ENCODE results near the gene RGR. TPM values are rescaled to one million over a fixed set of nuclear protein-coding genes. Genes with fewer than 3 reads are reported as not detected.

The RGR gene
- total RNA-seq, 1 experiment from 2014 or later: not detected

- Mint-ChIP-seq H3K36me3 (ENCODE audit: insufficient read depth, unreplicated experiment) (peaks cover 3% of the 10 kb centered on the region), H3K4me1 (ENCODE audit: low read depth, unreplicated experiment) (no peaks in the 10 kb centered on the region), H3K9me3 (ENCODE audit: low read depth, unreplicated experiment) (no peaks in the 10 kb centered on the region), H3K27ac (ENCODE audit: unreplicated experiment) (no peak overlapping the region), H3K27me3 (ENCODE audit: unreplicated experiment) (peaks cover 59% of the 10 kb centered on the region), H3K4me3 (ENCODE audit: low read depth, unreplicated experiment) (no peak overlapping the region)
- TF ChIP-seq CTCF (IDR thresholded peaks at IDR 0.05; ENCODE audit: unreplicated experiment): no peak
- no TSS peak for BruUV-seq (replicated peaks)
- no peak for DNase-seq
- intact Hi-C loops (cut with micrococcal nuclease; ENCODE audit: unreplicated experiment): no loop called here
- CTCF ChIA-PET: interaction anchor here (1.2 kb wide), 1 partner anchor 11 kb away, joined by 3 read pairs; no protein-coding TSS in a partner anchor
Measured at GRCh38 chr10:84202349-84202748, 42.5 kb upstream of the RGR start.

- no peak for TF ChIP-seq CTCF (IDR thresholded peaks at IDR 0.05; ENCODE audit: unreplicated experiment)
- no peak for DNase-seq
- Mint-ChIP-seq H3K27ac (ENCODE audit: unreplicated experiment) (no peak overlapping the region), H3K4me3 (ENCODE audit: low read depth, unreplicated experiment) (no peak overlapping the region), H3K4me1 (ENCODE audit: low read depth, unreplicated experiment) (no peaks in the 10 kb centered on the region), H3K9me3 (ENCODE audit: low read depth, unreplicated experiment) (no peaks in the 10 kb centered on the region), H3K27me3 (ENCODE audit: unreplicated experiment) (peaks cover 57% of the 10 kb centered on the region), H3K36me3 (ENCODE audit: insufficient read depth, unreplicated experiment) (peaks cover 3% of the 10 kb centered on the region)
- BruUV-seq (replicated peaks): no TSS peak
- intact Hi-C loops (cut with micrococcal nuclease; ENCODE audit: unreplicated experiment): no loop called here
- CTCF ChIA-PET: no interaction called here
Measured at GRCh38 chr10:84204122-84204521, 40.7 kb upstream of the RGR start.

- no peak overlapping the region for H3K4me3 Mint-ChIP-seq (ENCODE audit: low read depth, unreplicated experiment)
- H3K9me3 Mint-ChIP-seq (ENCODE audit: low read depth, unreplicated experiment): no peaks in the 10 kb centered on the region
- H3K27ac Mint-ChIP-seq (ENCODE audit: unreplicated experiment): no peak overlapping the region
- no peak for TF ChIP-seq CTCF (IDR thresholded peaks at IDR 0.05; ENCODE audit: unreplicated experiment)
- H3K4me1 Mint-ChIP-seq (ENCODE audit: low read depth, unreplicated experiment): no peaks in the 10 kb centered on the region
- DNase-seq: no peak
- intact Hi-C loops (cut with micrococcal nuclease; ENCODE audit: unreplicated experiment): no loop called here
- peaks cover 54% of the 10 kb centered on the region for H3K27me3 Mint-ChIP-seq (ENCODE audit: unreplicated experiment)
- no TSS peak for BruUV-seq (replicated peaks)
- CTCF ChIA-PET: no interaction called here
- peaks cover 3% of the 10 kb centered on the region for H3K36me3 Mint-ChIP-seq (ENCODE audit: insufficient read depth, unreplicated experiment)
Measured at GRCh38 chr10:84204610-84205009, 40.2 kb upstream of the RGR start.

- Mint-ChIP-seq H3K4me1 (ENCODE audit: low read depth, unreplicated experiment) (no peaks in the 10 kb centered on the region), H3K36me3 (ENCODE audit: insufficient read depth, unreplicated experiment) (peaks cover 3% of the 10 kb centered on the region), H3K4me3 (ENCODE audit: low read depth, unreplicated experiment) (no peak overlapping the region), H3K27me3 (ENCODE audit: unreplicated experiment) (peaks cover 48% of the 10 kb centered on the region), H3K27ac (ENCODE audit: unreplicated experiment) (no peak overlapping the region), H3K9me3 (ENCODE audit: low read depth, unreplicated experiment) (no peaks in the 10 kb centered on the region)
- BruUV-seq (replicated peaks): no TSS peak
- no peak for TF ChIP-seq CTCF (IDR thresholded peaks at IDR 0.05; ENCODE audit: unreplicated experiment)
- intact Hi-C loops (cut with micrococcal nuclease; ENCODE audit: unreplicated experiment): no loop called here
- CTCF ChIA-PET: no interaction called here
- peak; percentile 40 for DNase-seq
Measured at GRCh38 chr10:84205049-84205852, 39.6 kb upstream of the RGR start.

Measured in Calu3 (cell line).